Measurements from ENCODE around the gene TAF4B.

The TAF4B gene

GRCh38 chr18:26394047-26394654 lies 167.9 kb downstream of the TAF4B start:
- DNase-seq = no peak

GRCh38 chr18:26397019-26397418 lies 170.8 kb downstream of the TAF4B start:
- DNase-seq = no peak

- DNase-seq = no peak
These were observed 177.2 kb downstream of the TAF4B start for GRCh38 chr18:26403491-26403890.

- no peak for DNase-seq
These were observed 179.1 kb downstream of the TAF4B start for GRCh38 chr18:26405190-26405801.

GRCh38 chr18:26406324-26406723 lies 180.1 kb downstream of the TAF4B start:
- no peak for DNase-seq

GRCh38 chr18:26406854-26407517 lies 180.7 kb downstream of the TAF4B start:
- DNase-seq = no peak

GRCh38 chr18:26407736-26408601 lies 181.7 kb downstream of the TAF4B start:
- DNase-seq = no peak

- no peak for DNase-seq
These were observed 182.8 kb downstream of the TAF4B start for GRCh38 chr18:26409091-26409490.

GRCh38 chr18:26414901-26415440 lies 188.7 kb downstream of the TAF4B start:
- no peak for DNase-seq

- DNase-seq = no peak
These were observed 189.4 kb downstream of the TAF4B start for GRCh38 chr18:26415631-26416030.

- DNase-seq = no peak
These were observed 190.5 kb downstream of the TAF4B start for GRCh38 chr18:26416652-26417150.

GRCh38 chr18:26417190-26417589 lies 190.9 kb downstream of the TAF4B start:
- DNase-seq = no peak

GRCh38 chr18:26418225-26418624 lies 192.0 kb downstream of the TAF4B start:
- no peak for DNase-seq

- DNase-seq = no peak
These were observed 193.5 kb downstream of the TAF4B start for GRCh38 chr18:26419746-26420145.

GRCh38 chr18:26421503-26421902 lies 195.3 kb downstream of the TAF4B start:
- DNase-seq = no peak

- DNase-seq = no peak
These were observed 195.7 kb downstream of the TAF4B start for GRCh38 chr18:26421931-26422330.

GRCh38 chr18:26422472-26423162 lies 196.4 kb downstream of the TAF4B start:
- no peak for DNase-seq

- no peak for DNase-seq
These were observed 198.3 kb downstream of the TAF4B start for GRCh38 chr18:26424428-26425147.

GRCh38 chr18:26425148-26425531 lies 198.9 kb downstream of the TAF4B start:
- no peak for DNase-seq

- DNase-seq = no peak
These were observed 203.4 kb downstream of the TAF4B start for GRCh38 chr18:26429535-26430226.
